HEK293 (cell line): Measurements from ENCODE around the gene AKR1C8.

Experiments
- CTCF ChIA-PET: fragments of 350-600 bp; formaldehyde crosslinking; extraction: SDS; loops from one replicate; lab custom pipeline; 2021; ENCODE audit warnings: antibody characterized with exemption; lab: Yijun Ruan, JAX
- POLR2A ChIA-PET: fragments of 300-600 bp; formaldehyde crosslinking; extraction: SDS; loops from one replicate; lab custom pipeline; 2020; ENCODE audit warnings: antibody characterized with exemption, inconsistent platforms; lab: Yijun Ruan, JAX
- H3K27ac ChIP-seq: fragments of 200-500 bp; sonication (Bioruptor generic); 2 replicates; pipeline ENCODE4 v1.5.1; 2014; ENCODE audit warnings: low read depth, low read length, control low read depth, inconsistent platforms; ENCODE audit errors: extremely low read depth
- H3K36me3 ChIP-seq, 2 experiments: fragments of 200-500 bp in 1 of 2; sonication (Bioruptor generic) in 1 of 2; 1 replicate in 1 of 2; 2 replicates in 1 of 2; pipeline ENCODE4 v1.5.1; 2014 to 2017; ENCODE audit warnings: inconsistent platforms in 2 of 2, low read length in 2 of 2; ENCODE audit not compliant: control insufficient read depth in 2 of 2, insufficient read depth in 1 of 2
- H3K4me1 ChIP-seq: fragments of 200-500 bp; sonication (Bioruptor generic); 2 replicates; pipeline ENCODE4 v1.5.1; 2014; ENCODE audit warnings: mild to moderate bottlenecking, low read length, inconsistent platforms; ENCODE audit not compliant: control insufficient read depth, insufficient read depth
- H3K4me3 ChIP-seq: 2 replicates; pipeline ENCODE4 v1.5.1; 2011; ENCODE audit warnings: low read depth, mild to moderate bottlenecking, control low read depth, low read length, moderate library complexity
- H3K9me3 ChIP-seq: fragments of 200-500 bp; sonication (Bioruptor generic); 2 replicates; pipeline ENCODE4 v1.5.1; 2014; ENCODE audit warnings: low read depth, low read length, inconsistent platforms; ENCODE audit not compliant: control insufficient read depth, insufficient read depth
- FEZF1 ChIP-seq: fragments of 450-650 bp; formaldehyde crosslinking; IDR thresholded peaks from 2 replicates; pipeline ENCODE4 v1.5.1; 2016; ENCODE audit warnings: missing biosample characterization, missing genetic modification characterization
- KLF8 ChIP-seq: fragments of 450-650 bp; formaldehyde crosslinking; IDR thresholded peaks from 2 replicates; pipeline ENCODE4 v1.5.1; 2016; ENCODE audit warnings: missing biosample characterization, missing genetic modification characterization
- KLF9 ChIP-seq: fragments of 450-650 bp; formaldehyde crosslinking; IDR thresholded peaks from 2 replicates; pipeline ENCODE4 v1.5.1; 2016; ENCODE audit warnings: missing biosample characterization, missing genetic modification characterization, low read depth
- PRDM6 ChIP-seq: fragments of 450-650 bp; formaldehyde crosslinking; IDR thresholded peaks from 2 replicates; pipeline ENCODE4 v1.5.1; 2017; ENCODE audit warnings: missing biosample characterization, missing genetic modification characterization
- SCRT2 ChIP-seq: fragments of 450-650 bp; formaldehyde crosslinking; IDR thresholded peaks from 2 replicates; pipeline ENCODE4 v1.5.1; 2016; ENCODE audit warnings: missing biosample characterization, missing genetic modification characterization
- ZBTB7A ChIP-seq: fragments of 450-650 bp; formaldehyde crosslinking; IDR thresholded peaks from 2 replicates; pipeline ENCODE4 v1.5.1; 2016; ENCODE audit warnings: low read depth, missing biosample characterization, missing genetic modification characterization
- ZBTB8A ChIP-seq: fragments of 450-650 bp; formaldehyde crosslinking; IDR thresholded peaks from 2 replicates; pipeline ENCODE4 v1.5.1; 2016; ENCODE audit warnings: missing biosample characterization, missing genetic modification characterization
- ZIC2 ChIP-seq: fragments of 450-650 bp; formaldehyde crosslinking; IDR thresholded peaks from 2 replicates; pipeline ENCODE4 v1.5.1; 2016; ENCODE audit warnings: missing biosample characterization, missing genetic modification characterization
- ZNF211 ChIP-seq: fragments of 450-650 bp; formaldehyde crosslinking; IDR thresholded peaks from 2 replicates; pipeline ENCODE4 v1.5.1; 2016; ENCODE audit warnings: low read depth, missing biosample characterization, missing genetic modification characterization
- ZNF223 ChIP-seq: fragments of 450-650 bp; formaldehyde crosslinking; IDR thresholded peaks from 2 replicates; pipeline ENCODE4 v1.5.1; 2016; ENCODE audit warnings: missing biosample characterization, missing genetic modification characterization
- ZNF292 ChIP-seq: fragments of 450-650 bp; formaldehyde crosslinking; IDR thresholded peaks from 2 replicates; pipeline ENCODE4 v1.5.1; 2016; ENCODE audit warnings: low read depth, missing biosample characterization, missing genetic modification characterization, borderline replicate concordance
- ZNF302 ChIP-seq: fragments of 450-650 bp; formaldehyde crosslinking; IDR thresholded peaks from 2 replicates; pipeline ENCODE4 v1.5.1; 2016; ENCODE audit warnings: missing biosample characterization, missing genetic modification characterization, low read depth
- ZNF366 ChIP-seq: fragments of 450-650 bp; formaldehyde crosslinking; conservative IDR thresholded peaks from 2 replicates; pipeline ENCODE4 v1.5.1; 2016; ENCODE audit warnings: missing biosample characterization, missing genetic modification characterization
- ZNF423 ChIP-seq: fragments of 450-650 bp; formaldehyde crosslinking; IDR thresholded peaks from 2 replicates; pipeline ENCODE4 v1.5.1; 2016; ENCODE audit warnings: missing biosample characterization, missing genetic modification characterization
- ZNF510 ChIP-seq: fragments of 450-650 bp; formaldehyde crosslinking; IDR thresholded peaks from 2 replicates; pipeline ENCODE4 v1.5.1; 2018; ENCODE audit warnings: mild to moderate bottlenecking, missing genetic modification characterization, missing biosample characterization; ENCODE audit not compliant: insufficient replicate concordance
- ZNF521 ChIP-seq: fragments of 450-650 bp; formaldehyde crosslinking; IDR thresholded peaks from 2 replicates; pipeline ENCODE4 v1.5.1; 2017; ENCODE audit warnings: missing biosample characterization, mild to moderate bottlenecking, missing genetic modification characterization
- ZNF555 ChIP-seq: fragments of 450-650 bp; formaldehyde crosslinking; conservative IDR thresholded peaks from 2 replicates; pipeline ENCODE4 v1.5.1; 2017; ENCODE audit warnings: missing biosample characterization, mild to moderate bottlenecking, missing genetic modification characterization, inconsistent platforms
- ZNF701 ChIP-seq: fragments of 450-650 bp; formaldehyde crosslinking; IDR thresholded peaks from 2 replicates; pipeline ENCODE4 v1.5.1; 2016; ENCODE audit warnings: missing biosample characterization, missing genetic modification characterization
- ZNF707 ChIP-seq: fragments of 450-650 bp; formaldehyde crosslinking; IDR thresholded peaks from 2 replicates; pipeline ENCODE4 v1.5.1; 2016; ENCODE audit warnings: missing biosample characterization, missing genetic modification characterization
- ZNF785 ChIP-seq: fragments of 450-650 bp; formaldehyde crosslinking; IDR thresholded peaks from 2 replicates; pipeline ENCODE4 v1.5.1; 2016; ENCODE audit warnings: missing biosample characterization, missing genetic modification characterization
- ZNF843 ChIP-seq: fragments of 450-650 bp; formaldehyde crosslinking; IDR thresholded peaks from 2 replicates; pipeline ENCODE4 v1.5.1; 2016; ENCODE audit warnings: missing biosample characterization, missing genetic modification characterization
- ZSCAN16 ChIP-seq: fragments of 450-650 bp; formaldehyde crosslinking; IDR thresholded peaks from 2 replicates; pipeline ENCODE4 v1.5.1; 2016; ENCODE audit warnings: missing biosample characterization, missing genetic modification characterization
- TF ChIP-seq, protein P1 (sequence below): fragments of 450-650 bp; formaldehyde crosslinking; IDR thresholded peaks from 2 replicates; pipeline ENCODE4 v1.5.1; 2016; ENCODE audit warnings: missing biosample characterization, missing genetic modification characterization
- TF ChIP-seq, protein P2 (sequence below): fragments of 450-650 bp; formaldehyde crosslinking; IDR thresholded peaks from 2 replicates; pipeline ENCODE4 v1.5.1; 2016; ENCODE audit warnings: missing biosample characterization, missing genetic modification characterization, low read depth
- TF ChIP-seq, protein P3 (sequence below): IDR thresholded peaks from 2 replicates; pipeline ENCODE4 v1.6.1; 2011; ENCODE audit warnings: mild to moderate bottlenecking, low read depth, low read length, borderline replicate concordance
- TF ChIP-seq, protein P4 (sequence below): fragments of 450-650 bp; formaldehyde crosslinking; IDR thresholded peaks from 2 replicates; pipeline ENCODE4 v1.5.0; 2017; ENCODE audit warnings: missing biosample characterization, missing genetic modification characterization, borderline replicate concordance

AKR1C8 gene

DNA sequence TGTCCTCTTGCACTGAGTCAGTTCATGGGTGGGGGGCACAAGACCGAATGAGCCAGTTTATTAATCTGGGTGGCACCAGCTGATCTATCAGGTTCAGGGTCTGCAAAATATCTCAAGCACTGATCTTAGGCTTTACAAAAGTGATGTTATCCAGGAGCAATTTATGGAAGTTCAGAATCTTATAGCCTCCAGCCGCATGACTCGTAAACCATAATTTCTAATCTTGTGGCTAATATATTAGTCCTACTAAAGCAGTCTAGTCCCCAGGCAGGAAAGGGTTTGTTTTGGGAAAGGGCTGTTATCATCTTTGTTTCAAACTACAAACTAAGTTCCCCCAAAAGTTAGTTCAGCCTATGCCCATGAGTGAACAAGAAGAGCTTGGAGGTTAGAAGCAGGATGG is 33.9 kb downstream of the AKR1C8 start:
- no peak overlapping the region for H3K27ac ChIP-seq
- ChIA-PET POLR2A (no interaction called here), CTCF (interaction anchor here (0.7 kb wide), 1 partner anchor 146 kb away, joined by 4 read pairs; no protein-coding TSS in a partner anchor)
- no peak for TF ChIP-seq ZBTB8A (tag by site-specific recombination)
- TF ChIP-seq, protein P1, sequence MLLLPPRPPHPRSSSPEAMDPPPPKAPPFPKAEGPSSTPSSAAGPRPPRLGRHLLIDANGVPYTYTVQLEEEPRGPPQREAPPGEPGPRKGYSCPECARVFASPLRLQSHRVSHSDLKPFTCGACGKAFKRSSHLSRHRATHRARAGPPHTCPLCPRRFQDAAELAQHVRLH (tag by site-specific recombination): no peak
- no peak for TF ChIP-seq ZNF701 (tag by site-specific recombination)
- TF ChIP-seq, protein P2, sequence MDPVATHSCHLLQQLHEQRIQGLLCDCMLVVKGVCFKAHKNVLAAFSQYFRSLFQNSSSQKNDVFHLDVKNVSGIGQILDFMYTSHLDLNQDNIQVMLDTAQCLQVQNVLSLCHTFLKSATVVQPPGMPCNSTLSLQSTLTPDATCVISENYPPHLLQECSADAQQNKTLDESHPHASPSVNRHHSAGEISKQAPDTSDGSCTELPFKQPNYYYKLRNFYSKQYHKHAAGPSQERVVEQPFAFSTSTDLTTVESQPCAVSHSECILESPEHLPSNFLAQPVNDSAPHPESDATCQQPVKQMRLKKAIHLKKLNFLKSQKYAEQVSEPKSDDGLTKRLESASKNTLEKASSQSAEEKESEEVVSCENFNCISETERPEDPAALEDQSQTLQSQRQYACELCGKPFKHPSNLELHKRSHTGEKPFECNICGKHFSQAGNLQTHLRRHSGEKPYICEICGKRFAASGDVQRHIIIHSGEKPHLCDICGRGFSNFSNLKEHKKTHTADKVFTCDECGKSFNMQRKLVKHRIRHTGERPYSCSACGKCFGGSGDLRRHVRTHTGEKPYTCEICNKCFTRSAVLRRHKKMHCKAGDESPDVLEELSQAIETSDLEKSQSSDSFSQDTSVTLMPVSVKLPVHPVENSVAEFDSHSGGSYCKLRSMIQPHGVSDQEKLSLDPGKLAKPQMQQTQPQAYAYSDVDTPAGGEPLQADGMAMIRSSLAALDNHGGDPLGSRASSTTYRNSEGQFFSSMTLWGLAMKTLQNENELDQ: no peak
- no peak for TF ChIP-seq ZBTB7A (tag by site-specific recombination)
- no peak for TF ChIP-seq ZNF423 (tag by site-specific recombination)
- TF ChIP-seq ZNF510 (tag by site-specific recombination): no peak
- no peak for TF ChIP-seq ZNF292 (tag by site-specific recombination)
- no peak for TF ChIP-seq ZNF223 (tag by site-specific recombination)
- no peak for TF ChIP-seq ZNF785 (tag by site-specific recombination)
- TF ChIP-seq ZNF555 (tag by site-specific recombination): no peak
- TF ChIP-seq, protein P3, sequence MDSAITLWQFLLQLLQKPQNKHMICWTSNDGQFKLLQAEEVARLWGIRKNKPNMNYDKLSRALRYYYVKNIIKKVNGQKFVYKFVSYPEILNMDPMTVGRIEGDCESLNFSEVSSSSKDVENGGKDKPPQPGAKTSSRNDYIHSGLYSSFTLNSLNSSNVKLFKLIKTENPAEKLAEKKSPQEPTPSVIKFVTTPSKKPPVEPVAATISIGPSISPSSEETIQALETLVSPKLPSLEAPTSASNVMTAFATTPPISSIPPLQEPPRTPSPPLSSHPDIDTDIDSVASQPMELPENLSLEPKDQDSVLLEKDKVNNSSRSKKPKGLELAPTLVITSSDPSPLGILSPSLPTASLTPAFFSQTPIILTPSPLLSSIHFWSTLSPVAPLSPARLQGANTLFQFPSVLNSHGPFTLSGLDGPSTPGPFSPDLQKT: no peak
- TF ChIP-seq ZNF366 (tag by site-specific recombination): no peak
- TF ChIP-seq ZNF843 (tag by site-specific recombination): no peak
- TF ChIP-seq ZSCAN16 (tag by site-specific recombination): no peak
- no peak for TF ChIP-seq ZNF521
- TF ChIP-seq ZNF707 (tag by site-specific recombination): no peak
- TF ChIP-seq ZIC2 (tag by site-specific recombination): no peak
- H3K36me3 ChIP-seq: no peaks in the 10 kb centered on the region
- no peak overlapping the region for H3K4me3 ChIP-seq
- H3K4me1 ChIP-seq: no peaks in the 10 kb centered on the region
- H3K9me3 ChIP-seq: no peaks in the 10 kb centered on the region

DNA sequence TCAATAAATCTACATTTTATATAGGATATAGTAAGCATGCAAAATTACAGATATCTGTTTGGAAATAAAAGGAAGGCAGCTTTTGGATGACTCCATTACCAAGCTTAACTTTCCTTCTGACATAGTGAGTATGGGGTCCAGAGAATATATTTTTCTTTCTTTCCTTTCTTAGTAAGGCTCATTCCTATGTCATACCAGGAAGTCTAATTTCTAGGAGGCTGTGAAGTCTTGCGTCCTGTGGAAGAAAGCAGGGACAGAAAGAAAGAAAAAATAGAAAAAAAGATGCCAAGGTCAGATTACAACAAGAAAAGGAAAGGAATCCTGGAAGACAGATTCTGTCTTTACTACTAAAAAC is 36.3 kb downstream of the AKR1C8 start:
- Histone ChIP-seq H3K9me3 (no peaks in the 10 kb centered on the region), H3K4me1 (no peaks in the 10 kb centered on the region), H3K27ac (no peak overlapping the region), H3K4me3 (no peak overlapping the region), H3K36me3 (no peaks in the 10 kb centered on the region)
- ChIA-PET CTCF (no interaction called here), POLR2A (no interaction called here)
- TF ChIP-seq PRDM6 (tag by site-specific recombination): no peak
- no peak for TF ChIP-seq ZNF211 (tag by site-specific recombination)
- TF ChIP-seq FEZF1 (tag by site-specific recombination): no peak
- TF ChIP-seq, protein P4, sequence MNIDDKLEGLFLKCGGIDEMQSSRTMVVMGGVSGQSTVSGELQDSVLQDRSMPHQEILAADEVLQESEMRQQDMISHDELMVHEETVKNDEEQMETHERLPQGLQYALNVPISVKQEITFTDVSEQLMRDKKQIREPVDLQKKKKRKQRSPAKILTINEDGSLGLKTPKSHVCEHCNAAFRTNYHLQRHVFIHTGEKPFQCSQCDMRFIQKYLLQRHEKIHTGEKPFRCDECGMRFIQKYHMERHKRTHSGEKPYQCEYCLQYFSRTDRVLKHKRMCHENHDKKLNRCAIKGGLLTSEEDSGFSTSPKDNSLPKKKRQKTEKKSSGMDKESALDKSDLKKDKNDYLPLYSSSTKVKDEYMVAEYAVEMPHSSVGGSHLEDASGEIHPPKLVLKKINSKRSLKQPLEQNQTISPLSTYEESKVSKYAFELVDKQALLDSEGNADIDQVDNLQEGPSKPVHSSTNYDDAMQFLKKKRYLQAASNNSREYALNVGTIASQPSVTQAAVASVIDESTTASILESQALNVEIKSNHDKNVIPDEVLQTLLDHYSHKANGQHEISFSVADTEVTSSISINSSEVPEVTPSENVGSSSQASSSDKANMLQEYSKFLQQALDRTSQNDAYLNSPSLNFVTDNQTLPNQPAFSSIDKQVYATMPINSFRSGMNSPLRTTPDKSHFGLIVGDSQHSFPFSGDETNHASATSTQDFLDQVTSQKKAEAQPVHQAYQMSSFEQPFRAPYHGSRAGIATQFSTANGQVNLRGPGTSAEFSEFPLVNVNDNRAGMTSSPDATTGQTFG (tag by site-specific recombination): no peak
- TF ChIP-seq KLF8: no peak
- no peak for TF ChIP-seq ZNF292 (tag by site-specific recombination)
- TF ChIP-seq ZNF302 (tag by site-specific recombination): no peak
- no peak for TF ChIP-seq KLF9 (tag by site-specific recombination)
- TF ChIP-seq SCRT2 (tag by site-specific recombination): no peak
